ENCODE results near the gene PPIP5K1.

Gene PPIP5K1

DNA sequence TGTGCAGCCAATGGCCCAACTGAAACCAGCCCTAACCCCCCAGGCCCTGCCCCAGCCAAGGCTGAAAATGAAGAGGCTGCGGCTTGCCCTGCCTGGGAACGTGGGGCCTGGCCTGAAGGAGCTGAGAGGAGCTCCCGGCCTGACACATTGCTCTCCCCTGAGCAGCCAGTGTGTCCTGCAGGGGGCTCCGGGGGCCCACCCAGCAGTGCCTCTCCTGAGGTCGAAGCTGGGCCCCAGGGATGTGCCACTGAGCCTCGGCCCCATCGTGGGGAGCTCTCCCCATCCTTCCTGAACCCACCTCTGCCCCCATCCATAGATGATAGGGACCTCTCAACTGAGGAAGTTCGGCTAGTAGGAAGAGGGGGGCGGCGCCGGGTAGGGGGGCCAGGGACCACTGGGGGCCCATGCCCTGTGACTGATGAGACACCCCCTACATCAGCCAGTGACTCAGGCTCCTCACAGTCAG, 61.4 kb downstream of the PPIP5K1 start:
- in situ Hi-C loops (cut with HindIII; ENCODE audit: low sequenced_read_pairs), result no loop called here
- TF ChIP-seq, protein P1, sequence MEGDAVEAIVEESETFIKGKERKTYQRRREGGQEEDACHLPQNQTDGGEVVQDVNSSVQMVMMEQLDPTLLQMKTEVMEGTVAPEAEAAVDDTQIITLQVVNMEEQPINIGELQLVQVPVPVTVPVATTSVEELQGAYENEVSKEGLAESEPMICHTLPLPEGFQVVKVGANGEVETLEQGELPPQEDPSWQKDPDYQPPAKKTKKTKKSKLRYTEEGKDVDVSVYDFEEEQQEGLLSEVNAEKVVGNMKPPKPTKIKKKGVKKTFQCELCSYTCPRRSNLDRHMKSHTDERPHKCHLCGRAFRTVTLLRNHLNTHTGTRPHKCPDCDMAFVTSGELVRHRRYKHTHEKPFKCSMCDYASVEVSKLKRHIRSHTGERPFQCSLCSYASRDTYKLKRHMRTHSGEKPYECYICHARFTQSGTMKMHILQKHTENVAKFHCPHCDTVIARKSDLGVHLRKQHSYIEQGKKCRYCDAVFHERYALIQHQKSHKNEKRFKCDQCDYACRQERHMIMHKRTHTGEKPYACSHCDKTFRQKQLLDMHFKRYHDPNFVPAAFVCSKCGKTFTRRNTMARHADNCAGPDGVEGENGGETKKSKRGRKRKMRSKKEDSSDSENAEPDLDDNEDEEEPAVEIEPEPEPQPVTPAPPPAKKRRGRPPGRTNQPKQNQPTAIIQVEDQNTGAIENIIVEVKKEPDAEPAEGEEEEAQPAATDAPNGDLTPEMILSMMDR (IDR thresholded peaks at IDR 0.05; ENCODE audit: low read depth, low read length, missing control alignments), result no peak

DNA sequence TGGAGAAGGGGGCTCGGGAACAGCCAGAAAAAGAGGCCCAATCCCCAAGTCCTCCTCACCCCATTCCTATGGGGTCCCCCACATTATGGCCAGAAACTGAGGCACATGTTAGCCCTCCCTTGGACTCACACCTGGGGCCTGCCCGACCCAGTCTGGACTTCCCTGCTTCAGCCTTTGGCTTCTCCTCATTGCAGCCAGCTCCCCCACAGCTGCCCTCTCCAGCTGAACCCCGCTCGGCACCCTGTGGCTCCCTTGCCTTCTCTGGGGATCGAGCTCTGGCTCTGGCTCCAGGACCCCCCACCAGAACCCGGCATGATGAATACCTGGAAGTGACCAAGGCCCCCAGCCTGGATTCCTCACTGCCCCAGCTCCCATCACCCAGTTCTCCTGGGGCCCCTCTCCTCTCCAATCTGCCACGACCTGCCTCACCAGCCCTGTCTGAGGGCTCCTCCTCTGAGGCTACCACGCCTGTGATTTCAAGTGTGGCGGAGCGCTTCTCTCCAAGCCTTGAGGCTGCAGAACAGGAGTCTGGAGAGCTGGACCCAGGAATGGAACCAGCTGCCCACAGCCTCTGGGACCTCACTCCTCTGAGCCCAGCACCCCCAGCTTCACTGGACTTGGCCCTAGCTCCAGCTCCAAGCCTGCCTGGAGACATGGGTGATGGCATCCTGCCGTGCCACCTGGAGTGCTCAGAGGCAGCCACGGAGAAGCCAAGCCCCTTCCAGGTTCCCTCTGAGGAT, 62.0 kb downstream of the PPIP5K1 start:
- TF ChIP-seq, protein P1 (IDR thresholded peaks at IDR 0.05; ENCODE audit: low read depth, low read length, missing control alignments), result no peak
- in situ Hi-C loops (cut with HindIII; ENCODE audit: low sequenced_read_pairs), result no loop called here
- H3K4me3 ChIP-seq (ENCODE audit: low read depth, low read length), result no peak overlapping the region
- DNase-seq (ENCODE audit: low read depth), result no peak

More for the DNA sequence above, 61.4 kb downstream of the PPIP5K1 start:
- H3K4me3 ChIP-seq (ENCODE audit: low read depth, low read length), result no peak overlapping the region
- DNase-seq (ENCODE audit: low read depth), result no peak

DNA sequence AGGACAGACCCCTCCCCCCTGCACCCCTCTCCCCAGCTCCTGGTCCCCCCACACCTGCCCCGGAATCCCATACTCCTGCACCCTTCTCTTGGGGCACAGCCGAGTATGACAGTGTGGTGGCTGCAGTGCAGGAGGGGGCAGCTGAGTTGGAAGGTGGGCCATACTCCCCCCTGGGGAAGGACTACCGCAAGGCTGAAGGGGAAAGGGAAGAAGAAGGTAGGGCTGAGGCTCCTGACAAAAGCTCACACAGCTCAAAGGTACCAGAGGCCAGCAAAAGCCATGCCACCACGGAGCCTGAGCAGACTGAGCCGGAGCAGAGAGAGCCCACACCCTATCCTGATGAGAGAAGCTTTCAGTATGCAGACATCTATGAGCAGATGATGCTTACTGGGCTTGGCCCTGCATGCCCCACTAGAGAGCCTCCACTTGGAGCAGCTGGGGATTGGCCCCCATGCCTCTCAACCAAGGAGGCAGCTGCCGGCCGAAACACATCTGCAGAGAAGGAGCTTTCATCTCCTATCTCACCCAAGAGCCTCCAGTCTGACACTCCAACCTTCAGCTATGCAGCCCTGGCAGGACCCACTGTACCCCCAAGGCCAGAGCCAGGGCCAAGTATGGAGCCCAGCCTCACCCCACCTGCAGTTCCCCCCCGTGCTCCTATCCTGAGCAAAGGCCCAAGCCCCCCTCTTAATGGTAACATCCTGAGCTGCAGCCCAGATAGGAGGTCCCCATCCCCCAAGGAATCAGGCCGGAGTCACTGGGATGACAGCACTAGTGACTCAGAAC, 62.8 kb downstream of the PPIP5K1 start:
- TF ChIP-seq, protein P1 (IDR thresholded peaks at IDR 0.05; ENCODE audit: low read depth, low read length, missing control alignments), result no peak
- in situ Hi-C loops (cut with HindIII; ENCODE audit: low sequenced_read_pairs), result no loop called here
- H3K4me3 ChIP-seq (ENCODE audit: low read depth, low read length), result no peak overlapping the region
- no peak for DNase-seq (ENCODE audit: low read depth)

DNA sequence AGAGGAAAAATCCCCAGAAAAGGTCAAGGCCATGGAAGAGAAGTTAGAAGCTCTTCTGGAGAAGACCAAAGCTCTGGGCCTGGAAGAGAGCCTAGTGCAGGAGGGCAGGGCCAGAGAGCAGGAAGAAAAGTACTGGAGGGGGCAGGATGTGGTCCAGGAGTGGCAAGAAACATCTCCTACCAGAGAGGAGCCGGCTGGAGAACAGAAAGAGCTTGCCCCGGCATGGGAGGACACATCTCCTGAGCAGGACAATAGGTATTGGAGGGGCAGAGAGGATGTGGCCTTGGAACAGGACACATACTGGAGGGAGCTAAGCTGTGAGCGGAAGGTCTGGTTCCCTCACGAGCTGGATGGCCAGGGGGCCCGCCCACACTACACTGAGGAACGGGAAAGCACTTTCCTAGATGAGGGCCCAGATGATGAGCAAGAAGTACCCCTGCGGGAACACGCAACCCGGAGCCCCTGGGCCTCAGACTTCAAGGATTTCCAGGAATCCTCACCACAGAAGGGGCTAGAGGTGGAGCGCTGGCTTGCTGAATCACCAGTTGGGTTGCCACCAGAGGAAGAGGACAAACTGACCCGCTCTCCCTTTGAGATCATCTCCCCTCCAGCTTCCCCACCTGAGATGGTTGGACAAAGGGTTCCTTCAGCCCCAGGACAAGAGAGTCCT, 63.6 kb downstream of the PPIP5K1 start:
- TF ChIP-seq, protein P1 (IDR thresholded peaks at IDR 0.05; ENCODE audit: low read depth, low read length, missing control alignments), result no peak
- in situ Hi-C loops (cut with HindIII; ENCODE audit: low sequenced_read_pairs), result no loop called here
- H3K4me3 ChIP-seq (ENCODE audit: low read depth, low read length), result no peak overlapping the region
- no peak for DNase-seq (ENCODE audit: low read depth)

DNA sequence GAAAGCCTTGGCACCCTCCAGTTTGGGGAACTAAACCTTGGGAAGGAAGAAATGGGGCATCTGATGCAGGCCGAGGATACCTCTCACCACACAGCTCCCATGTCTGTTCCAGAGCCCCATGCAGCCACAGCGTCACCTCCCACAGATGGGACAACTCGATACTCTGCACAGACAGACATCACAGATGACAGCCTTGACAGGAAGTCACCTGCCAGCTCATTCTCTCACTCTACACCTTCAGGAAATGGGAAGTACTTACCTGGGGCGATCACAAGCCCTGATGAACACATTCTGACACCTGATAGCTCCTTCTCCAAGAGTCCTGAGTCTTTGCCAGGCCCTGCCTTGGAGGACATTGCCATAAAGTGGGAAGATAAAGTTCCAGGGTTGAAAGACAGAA, 64.9 kb downstream of the PPIP5K1 start:
- in situ Hi-C loops (cut with HindIII; ENCODE audit: low sequenced_read_pairs), result no loop called here
- DNase-seq (ENCODE audit: low read depth), result no peak
- no peak overlapping the region for H3K4me3 ChIP-seq (ENCODE audit: low read depth, low read length)
- TF ChIP-seq, protein P1 (IDR thresholded peaks at IDR 0.05; ENCODE audit: low read depth, low read length, missing control alignments), result no peak

DNA sequence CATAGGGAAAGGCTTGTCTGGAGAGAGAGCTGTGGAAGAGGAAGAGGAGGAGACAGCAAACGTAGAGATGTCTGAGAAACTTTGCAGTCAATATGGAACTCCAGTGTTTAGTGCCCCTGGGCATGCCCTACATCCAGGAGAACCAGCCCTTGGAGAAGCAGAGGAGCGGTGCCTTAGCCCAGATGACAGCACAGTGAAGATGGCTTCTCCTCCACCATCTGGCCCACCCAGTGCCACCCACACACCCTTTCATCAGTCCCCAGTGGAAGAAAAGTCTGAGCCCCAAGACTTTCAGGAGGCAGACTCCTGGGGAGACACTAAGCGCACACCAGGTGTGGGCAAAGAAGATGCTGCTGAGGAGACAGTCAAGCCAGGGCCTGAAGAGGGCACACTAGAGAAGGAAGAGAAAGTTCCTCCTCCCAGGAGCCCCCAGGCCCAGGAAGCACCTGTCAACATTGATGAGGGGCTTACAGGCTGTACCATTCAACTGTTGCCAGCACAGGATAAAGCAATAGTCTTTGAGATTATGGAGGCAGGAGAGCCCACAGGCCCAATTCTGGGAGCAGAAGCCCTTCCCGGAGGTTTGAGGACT, 65.7 kb downstream of the PPIP5K1 start:
- H3K4me3 ChIP-seq (ENCODE audit: low read depth, low read length), result no peak overlapping the region
- TF ChIP-seq, protein P1 (IDR thresholded peaks at IDR 0.05; ENCODE audit: low read depth, low read length, missing control alignments), result no peak
- no peak for DNase-seq (ENCODE audit: low read depth)
- in situ Hi-C loops (cut with HindIII; ENCODE audit: low sequenced_read_pairs), result no loop called here
